Activated CD4-positive, CD25-positive, alpha-beta regulatory T cell treated with anti-CD3 and anti-CD28 coated beads, Interleukin-2, amount 50 U/mL, for 16 hours (primary cell): ENCODE results near the gene SPAG17.

Source experiments
- DNase-seq: peaks from one replicate; pipeline ENCODE4 v3.0.0-alpha.2; 2020; ENCODE audit warnings: low read depth, low spot score

SPAG17 gene

GRCh38 chr1:118122234-118123004, 62.6 kb downstream of the SPAG17 start:
- DNase-seq = no peak

- DNase-seq = no peak
Observed at GRCh38 chr1:118118873-118119463, 66.1 kb downstream of the SPAG17 start.

- no peak for DNase-seq
Observed at GRCh38 chr1:118118469-118118868, 66.6 kb downstream of the SPAG17 start.

GRCh38 chr1:118117521-118117920, 67.5 kb downstream of the SPAG17 start:
- no peak for DNase-seq

- DNase-seq = no peak
Observed at GRCh38 chr1:118116909-118117308, 68.1 kb downstream of the SPAG17 start.

GRCh38 chr1:118116401-118116800, 68.6 kb downstream of the SPAG17 start:
- DNase-seq = no peak

- no peak for DNase-seq
Observed at GRCh38 chr1:118115567-118116295, 69.3 kb downstream of the SPAG17 start.

- DNase-seq = no peak
Observed at GRCh38 chr1:118113261-118113660, 71.8 kb downstream of the SPAG17 start.

- no peak for DNase-seq
Observed at GRCh38 chr1:118110580-118110979, 74.4 kb downstream of the SPAG17 start.

GRCh38 chr1:118104951-118105350, 80.1 kb downstream of the SPAG17 start:
- no peak for DNase-seq

- no peak for DNase-seq
Observed at GRCh38 chr1:118102445-118102844, 82.6 kb downstream of the SPAG17 start.

- no peak for DNase-seq
Observed at GRCh38 chr1:118101999-118102398, 83.0 kb downstream of the SPAG17 start.

GRCh38 chr1:118101515-118101844, 83.5 kb downstream of the SPAG17 start:
- no peak for DNase-seq

GRCh38 chr1:118100686-118101514, 84.1 kb downstream of the SPAG17 start:
- no peak for DNase-seq

GRCh38 chr1:118099686-118100085, 85.3 kb downstream of the SPAG17 start:
- DNase-seq = no peak

- DNase-seq = no peak
Observed at GRCh38 chr1:118097622-118098348, 87.2 kb downstream of the SPAG17 start.

- DNase-seq = no peak
Observed at GRCh38 chr1:118093017-118093416, 92.0 kb downstream of the SPAG17 start.

GRCh38 chr1:118090130-118090529, 94.9 kb downstream of the SPAG17 start:
- DNase-seq = no peak

- no peak for DNase-seq
Observed at GRCh38 chr1:118085365-118085764, 99.7 kb downstream of the SPAG17 start.

- DNase-seq = no peak
Observed at GRCh38 chr1:118084400-118084799, 100.6 kb downstream of the SPAG17 start.

- DNase-seq = no peak
Observed at GRCh38 chr1:118082984-118083383, 102.0 kb downstream of the SPAG17 start.
